Mesendoderm (in vitro differentiated cells): Measurements from ENCODE around the gene ROBO1.
A peak's percentile ranks its signal among the peaks of the same experiment; 100 is the strongest.

Experiments
- DNase-seq: peaks from one replicate; pipeline ENCODE4 v3.0.0; 2013
- H2AK5ac ChIP-seq: 2 replicates; pipeline ENCODE4 v1.6.1; 2013; ENCODE audit warnings: low read length, inconsistent platforms
- H2BK120ac ChIP-seq: 2 replicates; pipeline ENCODE4 v1.6.1; 2013; ENCODE audit warnings: low read depth, mild to moderate bottlenecking, low read length, moderate library complexity, mixed read lengths
- H2BK15ac ChIP-seq: replicated peaks from 2 replicates; pipeline ENCODE4 v1.6.1; 2013; ENCODE audit warnings: low read depth, mild to moderate bottlenecking, moderate library complexity
- H2BK5ac ChIP-seq: 2 replicates; pipeline ENCODE4 v1.6.1; 2013; ENCODE audit warnings: low read length, inconsistent platforms
- H3K18ac ChIP-seq: 2 replicates; pipeline ENCODE4 v1.6.1; 2013; ENCODE audit warnings: mild to moderate bottlenecking, low read length, mixed read lengths
- H3K23ac ChIP-seq: one replicate; pipeline ENCODE4 v1.6.1; 2013; ENCODE audit warnings: low read length
- H3K27ac ChIP-seq: 2 replicates; pipeline ENCODE4 v1.5.1; 2013; ENCODE audit warnings: low read depth, mild to moderate bottlenecking, inconsistent platforms, low read length, moderate library complexity
- H3K27me3 ChIP-seq: 2 replicates; pipeline ENCODE4 v1.6.1; 2013; ENCODE audit warnings: low read length, control low read depth, mild to moderate bottlenecking, inconsistent platforms; ENCODE audit not compliant: insufficient read depth, poor library complexity
- H3K36me3 ChIP-seq: 2 replicates; pipeline ENCODE4 v1.6.1; 2013; ENCODE audit warnings: low read length, inconsistent platforms; ENCODE audit not compliant: control insufficient read depth, insufficient read depth
- H3K4ac ChIP-seq: one replicate; pipeline ENCODE4 v1.6.1; 2013; ENCODE audit warnings: low read depth, mild to moderate bottlenecking, low read length, moderate library complexity
- H3K4me1 ChIP-seq: 2 replicates; pipeline ENCODE4 v1.6.1; 2013; ENCODE audit warnings: low read depth, low read length, inconsistent platforms; ENCODE audit not compliant: control insufficient read depth
- H3K4me2 ChIP-seq: 2 replicates; pipeline ENCODE4 v1.6.1; 2013; ENCODE audit warnings: low read length
- H3K4me3 ChIP-seq: 2 replicates; pipeline ENCODE4 v1.5.1; 2013; ENCODE audit warnings: mild to moderate bottlenecking, low read length
- H3K56ac ChIP-seq: one replicate; pipeline ENCODE4 v1.6.1; 2013; ENCODE audit warnings: low read length
- H3K79me1 ChIP-seq: 2 replicates; pipeline ENCODE4 v1.6.1; 2013; ENCODE audit warnings: low read length, inconsistent platforms
- H3K79me2 ChIP-seq: 2 replicates; pipeline ENCODE4 v1.6.1; 2013; ENCODE audit warnings: mild to moderate bottlenecking, low read length; ENCODE audit not compliant: control insufficient read depth, insufficient read depth
- H3K9ac ChIP-seq: 2 replicates; pipeline ENCODE4 v1.6.1; 2013; ENCODE audit warnings: low read length, inconsistent platforms
- H4K5ac ChIP-seq: one replicate; pipeline ENCODE4 v1.6.1; 2013; ENCODE audit warnings: low read length
- H4K8ac ChIP-seq: one replicate; pipeline ENCODE4 v1.6.1; 2013; ENCODE audit warnings: low read depth, mild to moderate bottlenecking, control low read depth, low read length, moderate library complexity
- WGBS: extraction: QIAGEN DNeasy Blood & Tissue Kit; methylation state at CpG from one replicate; pipeline ENCODE4 v1.1.7; 2013; ENCODE audit warnings: low lambda C conversion rate, missing lambda C conversion rate; ENCODE audit not compliant: insufficient coverage; ENCODE audit errors: extremely low coverage; 5-methylcytosine and 5-hydroxymethylcytosine counted together

Gene ROBO1

DNA sequence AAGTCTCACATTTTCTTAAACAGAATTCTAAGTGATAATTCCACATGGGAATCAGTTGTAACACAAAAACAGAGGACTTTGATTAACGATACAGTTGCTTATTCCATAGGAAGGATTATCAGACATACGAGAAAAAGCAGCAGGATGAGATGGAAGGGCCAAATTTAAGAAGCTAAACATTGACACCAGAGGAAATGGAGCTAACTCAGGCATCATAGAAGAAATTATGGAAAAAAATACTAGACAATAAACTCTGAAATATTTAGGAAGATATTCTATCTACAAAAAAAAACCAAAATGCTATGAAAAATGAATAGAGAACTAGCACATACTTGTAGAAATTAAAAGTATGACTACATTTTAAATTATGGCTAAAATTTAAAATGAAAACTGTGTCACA is 776.1 kb downstream of the ROBO1 start:
- peaks cover 5% of the 10 kb centered on the region for H3K79me2 ChIP-seq
- no peak overlapping the region for H3K9ac ChIP-seq
- H3K4me1 ChIP-seq = peaks cover 6% of the 10 kb centered on the region

DNA sequence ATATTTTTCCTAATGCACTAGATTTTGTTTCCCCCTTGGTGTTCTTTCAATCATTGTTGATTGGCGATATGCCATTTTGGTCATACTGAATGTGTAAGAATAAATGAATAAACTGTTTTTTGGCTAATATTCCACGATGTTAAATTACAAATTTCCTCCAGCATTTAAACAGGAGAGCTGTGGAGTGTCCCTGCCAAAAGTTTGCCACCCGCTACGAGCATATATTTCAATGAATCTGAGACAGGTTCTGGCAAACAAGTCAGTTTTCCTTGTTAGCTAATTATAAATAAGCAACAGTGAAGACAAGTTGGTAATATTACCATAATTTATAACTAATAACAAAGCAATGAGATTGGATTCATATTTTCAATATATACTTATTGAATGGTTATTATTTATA is 777.6 kb downstream of the ROBO1 start:
- Histone ChIP-seq H3K18ac (no peak overlapping the region), H3K4me1 (peaks cover 5% of the 10 kb centered on the region), H3K27me3 (no peaks in the 10 kb centered on the region), H4K5ac (no peak overlapping the region), H3K79me1 (peaks cover 7% of the 10 kb centered on the region), H3K4me2 (no peak overlapping the region), H3K56ac (no peak overlapping the region), H3K9ac (no peak overlapping the region), H3K4ac (no peak overlapping the region), H3K27ac (no peak overlapping the region), H2AK5ac (no peak overlapping the region), H2BK15ac (no peak overlapping the region), H3K36me3 (no peaks in the 10 kb centered on the region), H2BK120ac (no peak overlapping the region), H2BK5ac (no peak overlapping the region), H3K4me3 (no peak overlapping the region), H3K79me2 (peaks cover 5% of the 10 kb centered on the region), H4K8ac (no peak overlapping the region), H3K23ac (no peak overlapping the region)
- no CpG with 5 or more reads among the region's 4 CpGs for WGBS
- no peak for DNase-seq

More for the DNA sequence above, 776.1 kb downstream of the ROBO1 start:
- no peak for DNase-seq
- H3K27me3 ChIP-seq = no peaks in the 10 kb centered on the region
- no CpG with 5 or more reads among the region's 2 CpGs for WGBS
- H3K56ac ChIP-seq = no peak overlapping the region
- no peak overlapping the region for H2AK5ac ChIP-seq
- no peak overlapping the region for H3K4me2 ChIP-seq
- no peak overlapping the region for H3K27ac ChIP-seq
- H4K5ac ChIP-seq = no peak overlapping the region
- H2BK120ac ChIP-seq = no peak overlapping the region
- no peak overlapping the region for H3K4me3 ChIP-seq
- no peak overlapping the region for H2BK5ac ChIP-seq
- no peak overlapping the region for H3K4ac ChIP-seq
- H4K8ac ChIP-seq = no peak overlapping the region
- no peak overlapping the region for H2BK15ac ChIP-seq
- no peak overlapping the region for H3K23ac ChIP-seq
- no peak overlapping the region for H3K18ac ChIP-seq
- H3K36me3 ChIP-seq = no peaks in the 10 kb centered on the region
- H3K79me1 ChIP-seq = peaks cover 6% of the 10 kb centered on the region

DNA sequence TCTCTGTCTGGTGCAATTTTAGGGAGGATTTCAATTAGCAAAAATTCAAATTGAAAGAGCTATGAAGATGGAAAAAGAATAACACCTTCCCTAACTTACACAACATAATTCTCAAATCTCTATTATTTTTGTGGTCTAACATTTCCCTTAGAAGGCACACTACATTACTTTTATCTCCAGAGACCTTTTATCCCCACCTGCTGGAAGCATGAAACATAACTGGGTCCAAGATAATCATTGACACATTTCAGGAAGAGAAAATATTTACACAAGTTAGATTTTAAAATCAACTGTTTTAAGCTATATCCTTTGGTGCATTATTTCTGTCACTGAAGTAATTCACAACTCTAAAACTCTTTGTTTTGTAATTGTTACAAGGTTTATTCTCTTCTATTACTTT is 779.5 kb downstream of the ROBO1 start:
- Histone ChIP-seq H3K79me1 (peaks cover 9% of the 10 kb centered on the region), H4K8ac (no peak overlapping the region), H2BK120ac (no peak overlapping the region), H3K4me2 (no peak overlapping the region), H3K4ac (no peak overlapping the region), H3K9ac (no peak overlapping the region), H2BK5ac (no peak overlapping the region), H3K4me1 (no peaks in the 10 kb centered on the region), H3K79me2 (peaks cover 6% of the 10 kb centered on the region), H3K23ac (no peak overlapping the region), H3K27ac (no peak overlapping the region), H4K5ac (no peak overlapping the region), H2AK5ac (no peak overlapping the region), H3K27me3 (no peaks in the 10 kb centered on the region), H3K56ac (no peak overlapping the region), H3K18ac (no peak overlapping the region), H2BK15ac (no peak overlapping the region), H3K4me3 (no peak overlapping the region), H3K36me3 (no peaks in the 10 kb centered on the region)
- no peak for DNase-seq

DNA sequence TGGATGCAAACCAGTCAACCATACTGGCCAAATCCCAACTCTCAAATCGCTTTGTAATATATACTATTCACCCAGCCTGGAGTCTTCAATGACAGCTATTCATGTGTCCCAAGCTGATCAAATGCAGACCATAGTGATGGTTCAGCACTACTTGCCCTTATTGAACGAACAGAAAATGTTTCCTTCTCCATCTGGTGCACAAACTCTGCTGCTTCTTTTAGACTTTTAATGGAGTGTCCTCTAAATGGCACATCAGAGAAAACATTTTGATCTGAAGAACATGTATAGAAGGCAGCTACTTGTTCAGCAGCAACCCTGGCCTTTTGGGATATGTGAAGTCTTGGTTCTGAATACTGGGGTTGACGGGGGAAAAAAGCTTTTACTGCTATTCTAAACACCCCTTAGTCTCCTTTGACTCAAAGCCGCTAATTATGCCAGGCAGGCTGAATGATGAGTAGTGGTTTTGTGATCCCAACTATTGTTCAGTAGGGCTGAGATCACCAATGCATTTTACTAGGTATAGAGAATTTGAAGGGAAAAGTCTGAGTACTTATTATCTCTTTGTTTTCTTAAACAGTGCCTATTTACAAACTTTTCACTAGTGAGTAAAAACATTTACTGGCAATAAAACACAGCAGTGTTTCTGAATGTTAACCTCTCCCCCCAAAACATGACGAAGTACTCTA is 781.2 kb downstream of the ROBO1 start:
- no peak overlapping the region for H3K4ac ChIP-seq
- no peak overlapping the region for H2AK5ac ChIP-seq
- H3K9ac ChIP-seq = no peak overlapping the region
- H3K23ac ChIP-seq = no peak overlapping the region
- no peak overlapping the region for H3K56ac ChIP-seq
- H3K36me3 ChIP-seq = no peaks in the 10 kb centered on the region
- no peak overlapping the region for H2BK120ac ChIP-seq
- no peak overlapping the region for H3K4me3 ChIP-seq
- no peak overlapping the region for H2BK15ac ChIP-seq
- H4K8ac ChIP-seq = no peak overlapping the region
- H3K18ac ChIP-seq = no peak overlapping the region
- no peaks in the 10 kb centered on the region for H3K27me3 ChIP-seq
- H3K79me1 ChIP-seq = peaks cover 6% of the 10 kb centered on the region
- H2BK5ac ChIP-seq = no peak overlapping the region
- no peak overlapping the region for H4K5ac ChIP-seq
- H3K27ac ChIP-seq = no peak overlapping the region
- WGBS = no CpG with 5 or more reads among the region's 5 CpGs
- H3K4me1 ChIP-seq = no peaks in the 10 kb centered on the region
- no peak overlapping the region for H3K4me2 ChIP-seq
- H3K79me2 ChIP-seq = peaks cover 5% of the 10 kb centered on the region
- DNase-seq = no peak

DNA sequence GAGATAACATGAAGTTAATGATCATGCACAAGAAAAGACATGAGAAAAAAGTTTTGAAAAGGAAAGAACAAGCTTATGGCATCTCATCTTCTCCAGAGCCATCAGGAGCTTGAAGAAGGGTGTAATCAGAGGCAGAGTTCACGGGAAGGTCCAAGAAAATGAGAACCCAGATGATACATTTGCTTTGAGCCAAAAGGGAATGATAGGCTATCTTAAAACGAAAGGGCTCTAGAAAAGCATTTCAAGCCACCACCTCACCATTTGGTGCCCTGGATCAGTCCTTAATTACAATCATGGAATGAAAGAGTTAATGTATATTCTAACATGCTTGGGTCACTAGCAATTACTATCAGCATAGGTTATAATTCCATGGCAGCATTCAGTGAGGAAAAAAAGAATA is 781.8 kb downstream of the ROBO1 start:
- Histone ChIP-seq H3K4me2 (no peak overlapping the region), H3K27me3 (no peaks in the 10 kb centered on the region), H3K9ac (no peak overlapping the region), H3K79me1 (peaks cover 3% of the 10 kb centered on the region), H2BK15ac (no peak overlapping the region), H2AK5ac (no peak overlapping the region), H3K4me3 (no peak overlapping the region), H3K36me3 (no peaks in the 10 kb centered on the region), H3K56ac (no peak overlapping the region), H2BK5ac (no peak overlapping the region), H3K18ac (no peak overlapping the region), H3K4me1 (no peaks in the 10 kb centered on the region), H3K27ac (no peak overlapping the region), H2BK120ac (no peak overlapping the region), H3K79me2 (peaks cover 5% of the 10 kb centered on the region), H4K5ac (no peak overlapping the region), H3K4ac (no peak overlapping the region), H3K23ac (no peak overlapping the region), H4K8ac (no peak overlapping the region)
- no CpG with 5 or more reads among the region's 2 CpGs for WGBS
- peak; percentile 57 for DNase-seq

DNA sequence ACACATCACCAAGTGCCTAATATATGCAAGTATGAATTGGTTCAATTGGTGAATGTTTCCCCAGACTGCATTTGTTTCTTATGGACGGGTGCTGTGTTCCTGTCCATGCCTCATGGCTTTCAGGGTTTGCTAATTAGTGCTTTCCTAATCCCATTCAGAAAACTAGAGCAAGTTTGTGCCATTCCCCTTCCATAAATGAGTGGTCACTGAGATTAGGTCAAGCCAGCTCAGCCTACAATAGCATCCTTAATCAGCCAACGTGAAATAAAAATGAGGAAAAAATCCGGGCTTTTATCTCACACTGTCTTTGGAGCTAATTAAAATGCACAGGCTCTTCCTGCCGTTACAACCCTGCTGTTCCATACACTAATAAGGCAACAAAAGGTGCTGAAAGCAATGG is 788.8 kb downstream of the ROBO1 start:
- no peak overlapping the region for H3K4me3 ChIP-seq
- peaks cover 12% of the 10 kb centered on the region for H3K4me1 ChIP-seq
- no peak overlapping the region for H2AK5ac ChIP-seq
- no peak overlapping the region for H3K9ac ChIP-seq
- peak overlapping the region; percentile 52 for H3K27ac ChIP-seq
- H4K8ac ChIP-seq = no peak overlapping the region
- H2BK5ac ChIP-seq = no peak overlapping the region
- no peak overlapping the region for H3K18ac ChIP-seq
- H3K79me2 ChIP-seq = peaks cover 10% of the 10 kb centered on the region
- H3K56ac ChIP-seq = peak overlapping the region; percentile 49
- H4K5ac ChIP-seq = no peak overlapping the region
- H3K4ac ChIP-seq = no peak overlapping the region
- no peaks in the 10 kb centered on the region for H3K36me3 ChIP-seq
- H2BK15ac ChIP-seq = no peak overlapping the region
- no peak overlapping the region for H3K23ac ChIP-seq
- H3K27me3 ChIP-seq = no peaks in the 10 kb centered on the region
- DNase-seq = peak; percentile 67
- H3K79me1 ChIP-seq = peaks cover 6% of the 10 kb centered on the region
- WGBS = no CpG with 5 or more reads among the region's 4 CpGs
- no peak overlapping the region for H3K4me2 ChIP-seq
- H2BK120ac ChIP-seq = no peak overlapping the region
